Stimulated activated CD8-positive, alpha-beta memory T cell treated with anti-CD3 and anti-CD28 coated beads, Interleukin-7, amount 100 ng/mL, for 24 hours (primary cell): ENCODE data around the gene PCSK7.

ENCODE experiments used
- DNase-seq: peaks from one replicate; pipeline ENCODE4 v3.0.0-alpha.2; 2020; ENCODE audit warnings: low read depth

The PCSK7 gene

DNA sequence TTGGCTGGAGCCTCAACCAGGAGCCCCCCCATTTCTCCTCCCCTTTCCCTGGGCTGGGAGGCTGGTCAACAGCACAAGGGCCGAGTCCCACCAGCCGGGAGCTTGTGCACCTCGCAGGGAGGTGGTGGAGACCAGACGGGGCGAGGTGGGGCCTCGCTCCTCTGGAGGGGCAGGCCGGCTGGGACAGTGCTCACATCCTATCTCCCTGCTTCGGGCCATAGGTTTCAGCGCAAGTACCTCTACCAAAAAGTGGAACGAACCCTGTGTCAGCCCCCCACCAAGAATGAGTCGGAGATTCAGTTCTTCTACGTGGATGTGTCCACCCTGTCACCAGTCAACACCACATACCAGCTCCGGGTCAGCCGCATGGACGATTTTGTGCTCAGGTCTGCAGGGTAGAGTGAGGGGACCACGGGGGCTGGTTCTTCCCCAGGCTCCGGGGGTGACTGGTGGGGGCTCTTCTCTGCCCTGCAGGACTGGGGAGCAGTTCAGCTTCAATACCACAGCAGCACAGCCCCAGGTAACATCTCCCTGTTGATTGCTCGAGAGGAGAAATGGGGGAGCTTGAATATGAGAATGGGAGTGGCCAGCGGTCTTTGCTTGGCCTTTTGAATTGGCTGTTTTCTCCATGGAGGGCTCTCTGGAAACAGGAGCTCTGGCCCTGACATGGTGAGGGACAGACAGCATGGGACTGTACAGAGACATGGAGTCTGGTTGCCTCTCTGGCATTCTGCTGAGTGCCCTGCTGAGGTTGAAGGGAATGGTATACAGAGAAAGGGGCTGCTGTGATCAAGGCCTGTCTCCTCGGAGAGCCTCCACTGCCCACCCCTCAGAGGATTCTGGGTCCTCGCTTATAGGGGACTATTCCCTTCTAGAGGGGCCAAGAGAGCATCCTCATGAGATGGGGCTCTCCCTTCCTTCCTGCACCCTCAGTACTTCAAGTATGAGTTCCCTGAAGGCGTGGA, 50.0 kb downstream of the PCSK7 start:
- DNase-seq, result no peak

DNA sequence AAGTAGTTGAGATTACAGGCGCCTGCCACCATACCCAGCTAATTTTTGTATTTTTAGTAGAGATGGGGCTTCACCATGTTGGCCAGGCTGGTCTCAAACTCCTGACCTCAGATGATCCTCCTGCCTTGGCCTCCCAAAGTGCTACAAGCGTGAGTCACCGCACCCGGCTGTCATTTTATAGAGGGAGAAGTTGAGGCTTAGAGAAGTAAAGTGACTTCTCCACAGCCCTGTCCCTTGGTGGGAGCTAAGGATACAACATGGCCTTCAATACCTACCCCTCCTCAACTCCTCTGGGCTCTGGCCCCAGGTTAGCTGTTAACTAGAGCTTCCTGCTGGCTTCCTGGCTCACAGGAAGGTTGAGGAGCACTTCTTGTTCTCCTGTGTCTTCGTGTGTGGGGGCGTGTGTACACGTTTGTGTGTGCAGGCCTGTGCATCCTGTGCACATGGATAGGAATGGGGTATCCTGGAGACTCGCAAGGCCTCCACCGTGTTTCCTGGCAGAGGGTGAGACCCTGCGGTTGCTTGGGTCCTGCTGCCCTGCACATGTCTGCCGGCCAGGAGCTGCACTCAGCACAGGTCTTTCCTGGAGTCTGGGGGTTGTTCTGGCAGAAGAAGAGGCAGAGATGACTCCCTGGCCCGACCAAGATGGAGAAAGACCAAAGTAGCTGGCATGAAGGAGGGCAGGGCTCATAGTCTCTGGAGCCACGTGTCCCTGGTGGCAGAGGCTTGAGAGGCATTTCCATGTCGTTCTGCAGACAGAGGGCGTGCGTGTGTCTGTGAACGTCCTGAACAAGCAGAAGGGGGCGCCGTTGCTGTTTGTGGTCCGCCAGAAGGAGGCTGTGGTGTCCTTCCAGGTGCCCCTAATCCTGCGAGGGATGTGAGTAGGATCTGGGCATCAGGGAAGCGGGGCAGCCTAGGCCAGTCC, 51.0 kb downstream of the PCSK7 start:
- DNase-seq, result peak; percentile 9

DNA sequence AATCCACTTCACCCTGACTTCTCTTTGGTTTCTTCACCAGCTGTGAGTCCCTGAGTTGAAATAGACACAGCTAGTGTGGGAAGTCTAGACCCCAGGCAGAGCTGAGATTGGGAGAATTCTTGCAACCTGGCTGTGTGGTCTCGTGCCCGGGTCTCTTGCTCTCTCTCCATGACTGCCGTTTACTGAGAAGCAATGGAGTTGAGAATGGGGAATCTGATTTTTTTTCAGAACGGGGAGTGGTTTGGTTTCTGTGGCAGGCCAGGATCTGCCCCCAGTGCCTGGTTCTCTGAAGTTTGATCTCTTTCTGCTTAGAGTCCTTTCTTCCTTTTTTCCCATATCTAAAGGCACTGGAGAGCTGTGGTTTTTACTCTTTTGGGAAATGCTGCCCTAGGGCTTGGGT, 51.9 kb downstream of the PCSK7 start:
- DNase-seq, result no peak

DNA sequence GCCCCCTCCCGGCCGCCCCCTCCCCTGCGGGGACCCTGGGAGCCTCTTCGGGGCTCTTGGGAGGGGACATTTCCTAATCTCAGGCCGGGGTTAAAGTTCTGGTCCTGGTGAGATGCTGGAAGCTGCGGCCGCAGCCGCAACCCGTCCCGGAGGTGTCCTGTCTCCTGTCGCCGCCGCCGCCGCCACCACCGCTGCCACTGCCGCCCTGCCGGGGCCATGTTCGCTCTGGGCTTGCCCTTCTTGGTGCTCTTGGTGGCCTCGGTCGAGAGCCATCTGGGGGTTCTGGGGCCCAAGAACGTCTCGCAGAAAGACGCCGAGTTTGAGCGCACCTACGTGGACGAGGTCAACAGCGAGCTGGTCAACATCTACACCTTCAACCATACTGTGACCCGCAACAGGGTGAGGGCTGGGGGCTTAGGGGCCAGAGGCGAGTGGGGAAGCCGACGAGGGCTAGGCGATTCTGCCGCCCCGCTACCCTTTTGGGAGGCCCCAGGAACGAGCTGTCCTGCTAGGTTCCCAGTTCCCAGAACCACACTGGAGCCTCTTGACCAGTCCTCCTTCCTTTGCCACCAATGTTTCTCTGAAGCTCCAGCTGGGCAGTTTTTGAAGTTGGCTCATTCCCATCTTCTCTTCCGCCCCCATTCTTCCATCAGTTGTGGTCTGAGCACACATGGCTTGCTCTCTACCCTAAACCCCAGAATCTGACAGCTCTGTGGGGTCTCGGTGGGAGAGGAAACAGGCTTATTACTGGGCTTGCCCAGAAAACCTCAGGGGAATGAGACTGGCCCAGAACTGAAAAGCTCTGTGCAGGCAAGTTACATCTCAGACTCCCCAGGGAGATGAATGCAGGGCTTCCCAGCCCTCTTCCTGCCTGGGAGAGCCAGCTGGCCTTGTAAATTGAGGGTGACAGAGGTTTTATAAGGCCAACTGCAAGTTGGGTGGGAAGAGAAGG, 52.5 kb downstream of the PCSK7 start:
- DNase-seq, result no peak

DNA sequence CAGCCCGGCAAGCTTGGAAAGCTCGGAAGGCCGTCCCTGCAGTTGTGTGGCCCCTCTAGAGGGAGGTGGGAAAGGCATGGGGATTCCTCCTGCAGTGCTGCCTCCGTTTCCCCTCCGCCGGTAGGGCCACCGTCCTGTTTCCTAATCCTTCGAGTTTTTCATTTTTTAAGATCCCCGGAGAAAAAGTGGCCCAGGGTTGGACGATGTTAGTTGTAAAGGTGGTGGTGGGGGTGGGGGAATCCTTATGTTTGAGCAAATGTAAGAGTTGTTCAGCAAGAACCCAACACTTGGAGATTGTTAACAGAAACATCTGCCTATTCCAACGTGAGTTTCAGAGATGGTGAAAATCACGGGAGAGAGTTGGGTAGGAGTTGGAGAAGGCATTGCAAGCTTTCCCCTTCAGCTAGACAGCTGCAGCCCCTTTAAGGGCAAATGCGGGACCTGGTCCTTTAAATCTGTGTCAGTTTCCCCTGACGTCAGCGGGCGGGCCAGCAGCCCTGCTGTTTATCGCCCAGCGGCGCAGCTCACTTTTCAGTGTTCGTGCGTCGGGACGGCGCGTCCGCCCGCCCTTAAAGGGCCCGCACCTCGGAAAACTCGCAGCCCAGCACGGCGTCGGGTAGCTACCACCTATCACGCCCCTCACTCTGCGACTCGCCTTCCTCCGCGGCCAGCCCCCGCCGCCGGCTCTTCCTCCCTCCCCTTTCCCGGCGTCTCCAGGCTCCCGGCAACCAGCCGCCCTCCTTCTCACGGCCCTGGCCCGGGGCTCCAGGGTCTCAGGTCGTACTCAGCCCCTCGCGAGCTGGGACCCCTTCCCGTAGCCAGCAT, 53.5 kb downstream of the PCSK7 start, which contains the start of gene SIDT2:
Gene SIDT2, plus strand, starts transcription at position 534 of the 825 bp plus-strand sequence. CDS start 521 bp downstream, outside the sequence.
- DNase-seq, result peak; percentile 76

DNA sequence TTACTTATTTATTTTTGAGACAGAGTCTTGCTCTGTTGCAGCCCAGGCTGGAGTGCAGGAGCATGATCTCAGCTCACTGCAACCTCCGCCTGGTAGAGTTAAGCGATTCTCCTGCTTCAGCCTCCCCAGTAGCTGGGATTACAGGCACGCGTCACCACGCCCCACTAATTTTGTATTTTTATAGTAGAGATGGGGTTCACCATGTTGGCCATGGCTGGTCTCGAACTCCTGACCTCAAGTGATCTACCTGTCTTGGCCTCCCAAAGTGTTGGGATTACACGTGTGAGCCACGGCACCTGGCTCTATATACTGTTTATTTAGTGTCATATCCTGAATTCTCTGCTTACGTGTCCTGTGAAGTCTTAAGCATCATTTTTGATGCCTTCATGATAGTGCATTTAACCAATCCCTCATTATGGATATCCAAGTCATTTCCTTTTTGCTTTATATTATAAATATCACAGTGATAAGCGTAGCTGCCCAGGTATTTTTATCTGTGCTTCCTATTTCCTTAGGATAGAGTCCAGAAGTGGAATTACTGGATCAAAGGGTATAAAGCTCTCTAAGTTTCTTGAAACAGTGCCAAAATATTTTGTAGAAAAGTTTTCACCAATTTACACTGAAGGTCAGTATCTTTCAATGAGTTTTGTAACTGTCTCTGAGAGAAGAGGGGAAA, 54.2 kb downstream of the PCSK7 start:
- no peak for DNase-seq

DNA sequence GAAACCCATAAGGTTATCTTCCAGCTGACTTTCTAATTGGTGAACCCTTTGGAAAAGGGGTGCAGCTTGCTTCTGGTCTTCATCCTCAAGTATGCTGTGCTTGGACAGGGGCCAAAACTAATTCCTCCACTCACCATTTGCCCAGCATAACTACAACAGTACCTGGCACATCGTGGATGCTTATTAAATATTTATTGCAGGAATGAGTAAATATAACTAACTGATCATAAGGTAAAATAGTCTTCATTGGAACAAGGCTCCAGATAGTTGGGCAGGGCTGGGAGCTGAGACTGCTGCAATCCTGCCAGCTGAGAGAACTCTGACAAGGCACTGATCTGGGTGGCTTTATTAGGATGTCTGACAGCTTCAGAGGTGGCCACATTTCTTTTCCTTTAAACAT, 55.7 kb downstream of the PCSK7 start:
- DNase-seq, result no peak

DNA sequence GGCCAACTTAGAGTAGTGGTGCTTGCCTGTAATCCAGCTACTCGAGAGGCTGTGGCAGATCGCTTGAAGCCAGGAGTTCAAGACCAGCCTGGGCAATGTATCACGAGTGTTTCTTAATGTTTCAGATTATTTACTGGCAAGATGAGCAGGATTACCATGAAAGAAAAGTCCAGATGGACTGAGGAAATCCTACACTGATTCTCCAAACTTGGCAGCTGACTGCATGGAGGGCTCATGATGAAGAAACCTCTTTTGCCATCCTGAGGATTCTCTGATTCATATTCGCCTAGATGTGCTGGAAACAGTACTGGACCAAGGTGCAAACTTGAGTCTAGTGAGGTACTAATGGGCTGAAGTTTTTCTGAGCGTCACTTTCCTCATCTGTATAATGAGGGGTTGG, 56.1 kb downstream of the PCSK7 start:
- DNase-seq, result no peak

DNA sequence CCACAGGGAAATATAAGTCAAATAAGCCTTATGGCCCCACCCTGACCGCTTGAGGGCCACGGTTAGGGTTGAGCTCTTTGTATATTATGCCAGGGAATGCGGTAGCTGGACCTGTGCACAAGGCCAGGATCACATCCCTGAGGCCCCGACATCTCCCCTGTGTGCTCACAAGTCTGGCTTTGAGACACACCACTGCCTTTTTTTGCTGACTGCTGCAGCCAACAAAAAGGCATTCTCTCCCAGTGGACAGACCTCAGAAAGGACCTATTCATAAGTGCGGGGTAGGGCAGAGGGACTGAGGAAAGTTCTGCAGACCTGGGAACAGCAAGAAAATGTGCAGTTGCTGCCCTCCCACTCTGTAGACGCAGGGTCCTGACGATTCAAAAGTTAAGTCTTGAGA, 56.8 kb downstream of the PCSK7 start:
- DNase-seq, result no peak

DNA sequence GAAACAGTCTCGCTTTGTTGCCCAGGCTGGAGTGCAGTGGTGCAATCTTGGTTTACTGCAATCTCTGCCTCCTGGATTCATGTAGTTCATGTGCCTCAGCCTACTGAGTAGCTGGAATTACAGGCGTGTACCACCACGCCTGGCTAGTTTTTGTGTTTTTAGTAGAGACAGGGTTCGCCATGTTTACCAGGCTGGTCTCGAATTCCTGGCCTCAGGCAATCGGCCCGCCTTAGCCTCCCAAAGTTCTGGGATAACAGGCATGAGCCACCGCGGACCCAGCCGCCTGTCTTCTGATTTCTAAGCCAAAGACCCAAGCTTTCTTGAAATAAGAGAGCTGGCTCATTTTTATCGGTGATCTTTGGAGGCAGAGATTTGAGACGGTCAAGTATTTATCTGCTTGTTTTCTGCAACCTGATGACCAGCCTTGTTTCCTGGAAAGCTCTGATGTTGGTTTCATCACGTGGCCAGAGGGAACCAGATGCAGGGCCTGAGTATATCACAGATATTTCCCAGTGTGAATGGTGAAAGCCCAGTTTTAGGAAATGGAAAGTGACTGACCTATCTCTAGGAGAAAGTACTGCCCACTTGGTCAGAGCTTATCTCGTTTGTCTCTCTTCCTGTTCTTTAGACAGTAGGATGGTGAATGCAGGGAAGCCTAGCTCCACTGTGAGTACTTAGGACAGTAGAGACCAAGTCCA, 59.0 kb downstream of the PCSK7 start:
- no peak for DNase-seq

DNA sequence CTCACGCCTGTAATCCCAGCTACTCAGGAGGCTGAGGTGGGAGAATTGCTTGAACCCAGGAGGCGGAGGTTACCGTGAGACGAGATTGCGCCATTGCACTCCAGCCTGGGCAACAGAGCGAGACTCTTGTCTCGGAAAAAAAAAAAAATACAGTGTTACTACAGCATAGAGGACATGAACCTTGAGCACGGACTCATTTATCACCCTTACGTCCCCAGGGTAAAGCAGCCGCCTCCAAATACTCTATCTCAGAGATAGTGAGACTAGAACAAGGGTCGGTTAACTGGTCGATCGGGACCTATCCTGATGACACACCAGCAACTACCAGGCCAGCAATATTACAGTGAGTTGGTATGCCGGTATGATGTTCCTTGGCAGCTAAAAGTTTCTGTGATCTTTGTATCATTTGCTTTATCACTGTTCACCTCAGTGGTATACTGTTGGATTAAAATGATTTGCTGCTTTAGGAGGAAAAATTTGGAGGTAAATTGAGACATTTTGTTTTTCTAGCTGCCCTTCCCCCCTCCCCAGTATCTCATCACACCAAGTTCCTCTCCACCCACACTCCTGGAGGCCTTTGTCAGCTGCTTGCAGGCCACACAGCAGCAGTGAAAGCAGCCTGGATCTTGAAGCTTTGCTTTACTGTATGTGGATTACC, 60.3 kb downstream of the PCSK7 start:
- no peak for DNase-seq

DNA sequence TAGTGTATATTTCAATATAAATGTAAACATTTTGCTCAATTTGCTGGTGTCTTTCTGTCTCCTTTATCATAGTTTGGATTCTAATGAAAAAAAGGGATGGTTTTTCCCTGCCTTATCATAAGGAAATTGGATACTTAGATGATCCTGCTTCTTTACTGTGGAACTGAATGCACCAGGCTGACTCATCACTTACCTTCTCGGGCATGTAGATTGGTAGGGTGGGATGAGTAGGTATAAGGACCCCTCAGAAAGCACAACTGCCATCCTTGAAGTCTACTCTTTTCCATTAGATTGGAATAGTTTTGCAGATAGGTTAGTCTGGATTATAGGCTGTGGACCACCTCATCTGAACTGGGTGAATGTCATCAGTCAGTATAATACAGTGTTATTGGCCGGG, 60.9 kb downstream of the PCSK7 start:
- DNase-seq, result no peak

DNA sequence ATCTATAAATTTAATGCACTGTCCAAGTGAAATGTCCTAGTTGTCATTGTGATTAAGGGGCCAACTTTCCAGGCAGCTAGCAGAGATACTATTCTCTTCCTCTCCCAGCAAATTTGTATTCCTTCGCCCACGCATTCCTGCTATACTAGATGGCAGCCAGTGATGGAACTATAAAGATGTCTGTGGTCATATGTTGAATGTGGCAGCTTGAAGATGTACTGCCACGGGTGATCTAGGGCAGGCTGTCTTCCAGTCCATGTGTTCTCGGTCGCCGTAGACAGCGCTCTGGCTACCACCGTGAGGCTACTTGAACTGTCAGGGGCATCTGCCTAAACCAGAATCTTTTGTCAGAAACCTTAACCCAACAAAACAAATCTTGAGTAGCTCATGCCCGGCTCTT, 61.7 kb downstream of the PCSK7 start:
- DNase-seq, result no peak

DNA sequence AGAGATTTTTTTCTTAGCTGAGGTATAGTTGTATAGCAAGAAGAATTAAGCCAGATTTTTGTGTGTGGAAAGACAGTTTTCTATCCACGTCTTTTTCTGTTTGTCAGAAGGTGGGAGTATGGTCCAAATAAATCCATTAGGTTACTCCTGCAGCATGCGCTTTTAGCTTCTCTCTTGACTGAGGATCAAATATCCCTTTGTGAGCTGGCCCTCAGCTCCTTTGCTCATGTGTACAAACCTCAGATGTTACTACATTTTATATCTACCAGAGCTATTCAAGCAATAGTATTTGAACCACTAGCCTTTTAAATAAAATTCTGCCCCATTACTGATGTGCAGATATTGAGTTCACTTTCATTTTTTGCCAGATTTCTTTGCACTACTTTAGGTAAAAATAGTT, 62.1 kb downstream of the PCSK7 start:
- no peak for DNase-seq

DNA sequence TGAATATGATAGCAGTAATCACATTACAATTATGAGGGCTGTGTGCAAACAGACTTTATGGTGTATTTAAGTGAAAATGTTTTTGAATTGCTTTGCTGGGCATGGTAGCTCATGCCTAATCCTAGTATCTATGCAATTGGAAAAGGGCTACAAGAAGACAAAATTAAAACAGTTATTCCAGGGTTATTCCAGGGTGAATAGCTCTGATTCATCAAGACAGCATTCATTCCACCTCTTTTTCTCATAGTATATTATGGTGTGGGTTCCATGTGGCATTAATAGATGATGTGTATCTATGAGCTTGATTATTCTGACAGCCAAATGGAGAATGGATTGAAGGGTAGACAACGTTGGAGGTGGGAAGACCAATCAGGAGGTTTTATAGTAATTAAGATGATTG, 65.4 kb downstream of the PCSK7 start:
- DNase-seq, result no peak

DNA sequence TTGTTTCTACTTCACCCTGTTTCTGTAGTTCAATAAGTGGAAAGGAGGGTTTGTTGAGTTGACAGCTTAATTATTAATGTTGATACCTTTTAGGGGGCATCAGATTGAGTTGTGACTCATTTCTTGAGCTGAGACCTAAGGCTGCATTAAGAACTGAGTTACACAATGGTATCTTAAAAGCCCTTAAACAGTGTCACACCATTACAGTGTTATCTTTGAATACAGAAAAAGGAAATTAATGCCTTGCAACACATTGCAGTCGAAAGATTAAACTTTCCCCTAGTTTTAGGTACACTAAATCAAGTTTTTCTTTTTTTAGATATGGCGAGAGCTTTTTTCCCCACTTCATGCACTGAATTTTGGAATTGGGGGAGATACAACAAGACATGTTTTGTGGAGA, 71.0 kb downstream of the PCSK7 start:
- DNase-seq, result no peak

DNA sequence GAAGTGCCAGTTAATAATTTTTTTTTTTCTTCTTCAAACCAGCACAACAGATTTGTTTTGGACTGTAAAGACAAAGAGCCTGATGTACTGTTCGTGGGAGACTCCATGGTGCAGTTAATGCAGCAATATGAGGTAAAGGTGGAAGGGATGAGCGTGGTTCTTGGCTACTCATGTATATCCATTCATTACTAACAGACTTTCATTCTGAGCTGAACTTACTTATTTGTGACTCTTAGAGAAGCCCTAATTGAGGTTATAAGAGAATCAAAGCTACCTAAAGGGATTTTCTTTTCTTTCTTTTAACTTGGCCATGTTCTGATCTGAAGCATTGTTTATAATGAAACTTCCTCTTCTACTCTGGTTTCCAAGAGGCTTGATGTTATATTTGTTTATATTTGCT, 72.0 kb downstream of the PCSK7 start:
- no peak for DNase-seq

DNA sequence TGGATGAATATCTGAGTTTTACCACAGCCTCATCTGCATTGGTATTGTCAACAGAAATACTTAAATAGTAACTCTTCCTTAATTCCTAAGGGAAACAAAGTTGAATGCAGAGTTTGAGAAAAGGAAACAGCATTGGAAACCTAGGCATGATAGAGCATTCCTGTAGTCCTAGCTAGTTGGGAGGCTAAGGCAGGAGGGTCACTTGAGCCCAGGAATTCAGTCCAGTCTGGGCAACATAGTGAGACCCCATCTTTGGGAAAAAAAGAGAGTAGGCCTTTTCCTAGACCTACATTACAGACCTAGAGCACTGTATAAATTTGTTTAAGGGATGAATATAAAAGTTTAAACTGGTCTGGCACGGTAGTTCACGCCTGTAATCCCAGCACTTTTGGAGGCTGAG, 74.4 kb downstream of the PCSK7 start:
- no peak for DNase-seq

DNA sequence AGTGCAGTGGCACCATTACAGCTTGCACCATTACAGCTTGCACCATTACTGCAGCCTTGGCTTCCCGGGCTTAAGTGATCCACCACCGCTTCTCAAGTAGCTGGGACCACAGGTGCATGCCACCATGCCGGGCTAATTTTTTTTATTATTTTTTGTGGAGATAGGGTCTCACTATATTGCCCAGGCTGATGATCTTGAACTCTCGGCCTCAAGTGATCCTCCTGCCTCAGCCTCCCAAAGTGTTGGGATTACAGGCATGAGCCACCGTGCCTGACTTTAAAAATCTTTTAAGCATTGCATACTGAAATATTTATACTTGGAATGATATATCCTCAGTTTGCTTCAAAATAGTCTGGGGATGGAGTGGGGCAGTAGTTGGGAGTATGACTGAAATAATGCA, 77.4 kb downstream of the PCSK7 start:
- no peak for DNase-seq
